ENCODE results near the gene ROR2. TPM values are rescaled to one million over a fixed set of nuclear protein-coding genes. Genes with fewer than 3 reads are reported as not detected.

Gene ROR2
- total and polyA plus RNA-seq, 4 donors, result 1.6 to 5.8 TPM; not detected in 2

DNA sequence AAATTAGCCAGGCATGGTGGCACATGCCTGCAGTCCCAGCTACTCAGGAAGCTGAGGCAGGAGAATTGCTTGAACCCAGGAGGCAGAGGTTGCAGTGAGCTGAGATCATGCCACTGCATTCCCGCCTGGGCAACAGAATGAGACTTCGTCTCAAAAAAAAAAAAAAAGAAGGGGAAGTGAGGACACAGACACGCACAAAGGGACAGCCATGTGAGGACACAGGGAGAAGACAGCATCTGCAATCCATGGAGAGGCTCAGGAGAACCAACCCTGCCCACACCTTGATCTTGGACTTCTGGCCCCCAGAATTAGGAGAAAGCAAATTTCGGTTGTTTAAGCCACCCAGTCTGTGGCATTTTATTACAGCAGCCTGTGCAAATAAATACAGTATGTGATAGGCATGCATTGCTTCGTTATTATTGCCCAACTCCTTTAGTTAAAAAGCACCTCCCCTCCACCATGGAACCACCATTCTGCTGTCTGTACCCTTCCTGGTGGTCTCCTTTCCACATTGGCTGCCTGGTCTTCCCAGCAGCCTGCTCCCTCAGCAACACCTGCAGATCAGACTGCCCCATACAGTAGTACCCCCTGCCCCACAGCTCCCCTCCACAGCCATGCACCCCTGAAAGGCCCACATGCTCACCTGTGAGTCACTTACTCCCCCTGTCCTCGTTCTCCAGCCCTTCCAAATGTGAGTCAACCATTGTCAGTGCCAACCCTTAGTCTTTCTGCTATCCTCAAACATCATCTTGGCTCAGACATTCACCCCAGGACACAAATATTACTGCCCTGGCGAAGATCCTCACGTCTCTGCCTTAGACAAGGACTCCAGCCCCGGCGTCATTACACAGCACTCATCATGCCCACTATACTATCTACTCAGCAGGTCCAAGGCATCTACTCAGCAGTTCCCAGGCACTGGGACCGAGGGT, 128.8 kb downstream of the ROR2 start:
- WGBS, 2 donors, result 86 to 91% methylated on average over 11 of the region's 11 CpGs
- Histone ChIP-seq H3K36me3 (ENCODE audit: control insufficient read depth in 1 of 2, insufficient read depth in 2 of 2, low read length in 1 of 2) (no peaks in the 10 kb centered on the region), H3K27ac (ENCODE audit: low read depth in 1 of 2, low read length in 2 of 2) (no peak overlapping the region), H3K9me3 (ENCODE audit: control insufficient read depth, low read length) (peaks cover 3% of the 10 kb centered on the region), H3K4me1 (ENCODE audit: control insufficient read depth in 1 of 2, insufficient read depth in 2 of 2, low read length in 2 of 2) (no peaks in the 10 kb centered on the region), H3K4me3 (ENCODE audit: low read length in 2 of 2) (no peak overlapping the region), H3K27me3 (ENCODE audit: control insufficient read depth in 1 of 2, insufficient read depth in 2 of 2, low read length in 1 of 2) (no peaks in the 10 kb centered on the region)
- ATAC-seq (ENCODE audit: low FRiP score) (no peak), DNase-seq (peak in 1 of 2 donors; percentile 24)
- intact Hi-C loops (cut with DNase I), result no loop called here

DNA sequence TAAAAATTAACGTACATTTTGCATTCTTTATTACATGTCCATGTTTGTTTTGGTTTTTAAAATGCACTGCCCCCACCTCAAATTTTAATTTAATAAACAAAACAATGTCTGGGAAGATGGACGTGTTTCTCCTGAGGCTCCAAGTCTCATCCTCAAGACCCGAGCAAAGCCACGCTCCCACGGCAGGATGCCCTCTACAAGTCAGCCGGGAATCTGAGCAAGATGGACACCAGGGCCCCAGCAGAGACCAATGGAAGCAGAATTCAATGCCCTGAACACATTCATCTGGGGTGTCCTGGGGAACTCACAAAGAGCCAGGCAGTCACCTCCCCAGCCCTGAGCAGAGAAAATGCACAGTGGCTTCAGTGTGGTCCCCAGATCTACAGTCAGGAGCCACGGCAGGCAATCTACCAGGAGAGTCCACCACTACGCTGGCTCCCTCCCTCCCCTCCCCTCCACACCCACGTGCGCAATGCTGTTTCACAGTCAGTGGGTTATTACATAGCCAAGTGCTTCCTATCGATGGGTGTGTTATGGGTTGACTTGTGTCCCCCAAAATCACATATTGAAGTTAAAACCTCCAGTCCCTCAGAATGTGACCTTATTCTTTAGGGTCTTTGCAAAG, 129.8 kb downstream of the ROR2 start:
- H3K27ac ChIP-seq (ENCODE audit: low read depth in 1 of 2, low read length in 2 of 2), result no peak overlapping the region
- no peak overlapping the region for H3K4me3 ChIP-seq (ENCODE audit: low read length in 2 of 2)
- H3K27me3 ChIP-seq (ENCODE audit: control insufficient read depth in 1 of 2, insufficient read depth in 2 of 2, low read length in 1 of 2), result no peaks in the 10 kb centered on the region
- DNase-seq (peak in 1 of 2 donors; percentile 28), ATAC-seq (ENCODE audit: low FRiP score) (no peak)
- no peaks in the 10 kb centered on the region for H3K4me1 ChIP-seq (ENCODE audit: control insufficient read depth in 1 of 2, insufficient read depth in 2 of 2, low read length in 2 of 2)
- H3K9me3 ChIP-seq (ENCODE audit: control insufficient read depth, low read length), result peaks cover 3% of the 10 kb centered on the region
- H3K36me3 ChIP-seq (ENCODE audit: control insufficient read depth in 1 of 2, insufficient read depth in 2 of 2, low read length in 1 of 2), result no peaks in the 10 kb centered on the region
- intact Hi-C loops (cut with DNase I), result no loop called here
- WGBS, 2 donors, result 85 to 87% methylated on average over 11 of the region's 11 CpGs

DNA sequence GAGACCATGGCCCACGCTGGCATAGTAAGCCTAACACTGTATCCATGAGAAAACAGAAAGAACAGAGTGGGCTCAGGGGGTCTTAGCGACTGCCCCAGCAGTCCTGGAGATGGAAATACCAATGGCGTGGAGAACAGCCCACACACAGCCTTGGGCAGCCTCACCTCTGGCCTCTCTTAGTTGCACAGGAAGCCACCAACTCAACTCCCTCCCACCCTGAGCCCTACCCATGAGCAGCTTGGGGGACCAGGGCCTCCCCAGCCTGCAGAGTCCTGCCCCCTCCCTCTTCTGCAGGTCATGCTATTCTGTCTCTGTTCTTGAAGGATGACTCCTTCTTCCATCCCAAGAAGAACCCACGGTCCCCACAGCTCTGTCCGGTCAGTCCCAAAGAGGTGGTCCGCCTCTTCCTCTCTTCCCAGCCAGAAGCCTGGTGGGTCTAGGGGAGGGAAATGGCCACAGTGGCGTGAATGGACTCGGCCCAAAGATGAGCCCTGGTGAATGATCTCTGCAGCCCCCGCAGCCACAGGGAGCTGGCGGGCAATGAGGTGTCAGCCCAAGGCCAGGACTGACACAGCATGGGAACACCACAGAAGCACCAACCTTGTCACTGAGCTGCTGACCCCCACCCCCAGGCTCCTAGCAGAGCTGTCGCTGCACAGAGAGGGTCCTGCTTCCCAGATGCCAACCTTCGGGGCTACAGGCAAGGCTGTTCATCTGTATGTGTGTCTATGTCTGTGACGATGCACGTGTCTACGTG, 131.2 kb downstream of the ROR2 start:
- ATAC-seq (ENCODE audit: low FRiP score) (no peak), DNase-seq (peak in 1 of 2 donors; percentile 38)
- H3K36me3 ChIP-seq (ENCODE audit: control insufficient read depth in 1 of 2, insufficient read depth in 2 of 2, low read length in 1 of 2), result no peaks in the 10 kb centered on the region
- no peak overlapping the region for H3K27ac ChIP-seq (ENCODE audit: low read depth in 1 of 2, low read length in 2 of 2)
- H3K4me1 ChIP-seq (ENCODE audit: control insufficient read depth in 1 of 2, insufficient read depth in 2 of 2, low read length in 2 of 2), result no peaks in the 10 kb centered on the region
- 93 to 95% methylated on average over 15 of the region's 15 CpGs for WGBS, 2 donors
- H3K27me3 ChIP-seq (ENCODE audit: control insufficient read depth in 1 of 2, insufficient read depth in 2 of 2, low read length in 1 of 2), result no peaks in the 10 kb centered on the region
- no peak overlapping the region for H3K4me3 ChIP-seq (ENCODE audit: low read length in 2 of 2)
- H3K9me3 ChIP-seq (ENCODE audit: control insufficient read depth, low read length), result peaks cover 3% of the 10 kb centered on the region
- intact Hi-C loops (cut with DNase I), result no loop called here

DNA sequence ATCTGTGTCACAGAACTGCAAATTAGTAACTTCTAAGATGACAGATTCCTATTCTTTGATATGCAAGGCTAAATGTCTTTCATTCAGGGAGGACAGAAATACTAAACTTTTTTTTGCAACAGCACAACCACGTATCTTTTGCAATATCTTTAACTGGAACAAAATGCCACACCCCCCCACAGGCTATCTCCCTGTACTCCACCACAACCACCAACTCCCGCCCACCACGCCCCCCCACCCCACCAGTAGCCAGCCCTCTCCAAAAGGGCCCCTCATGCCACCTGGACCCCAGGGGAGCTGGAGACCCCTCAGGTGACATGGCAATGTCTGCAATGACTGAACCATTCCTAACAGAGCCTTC, 131.8 kb downstream of the ROR2 start:
- Histone ChIP-seq H3K27me3 (ENCODE audit: control insufficient read depth in 1 of 2, insufficient read depth in 2 of 2, low read length in 1 of 2) (no peaks in the 10 kb centered on the region), H3K36me3 (ENCODE audit: control insufficient read depth in 1 of 2, insufficient read depth in 2 of 2, low read length in 1 of 2) (no peaks in the 10 kb centered on the region), H3K27ac (ENCODE audit: low read depth in 1 of 2, low read length in 2 of 2) (no peak overlapping the region), H3K4me1 (ENCODE audit: control insufficient read depth in 1 of 2, insufficient read depth in 2 of 2, low read length in 2 of 2) (no peaks in the 10 kb centered on the region), H3K9me3 (ENCODE audit: control insufficient read depth, low read length) (peaks cover 3% of the 10 kb centered on the region), H3K4me3 (ENCODE audit: low read length in 2 of 2) (no peak overlapping the region)
- DNase-seq (no peak), ATAC-seq (ENCODE audit: low FRiP score) (no peak)
- 44 to 49% methylated on average over 3 of the region's 3 CpGs for WGBS, 2 donors
- intact Hi-C loops (cut with DNase I), result no loop called here

DNA sequence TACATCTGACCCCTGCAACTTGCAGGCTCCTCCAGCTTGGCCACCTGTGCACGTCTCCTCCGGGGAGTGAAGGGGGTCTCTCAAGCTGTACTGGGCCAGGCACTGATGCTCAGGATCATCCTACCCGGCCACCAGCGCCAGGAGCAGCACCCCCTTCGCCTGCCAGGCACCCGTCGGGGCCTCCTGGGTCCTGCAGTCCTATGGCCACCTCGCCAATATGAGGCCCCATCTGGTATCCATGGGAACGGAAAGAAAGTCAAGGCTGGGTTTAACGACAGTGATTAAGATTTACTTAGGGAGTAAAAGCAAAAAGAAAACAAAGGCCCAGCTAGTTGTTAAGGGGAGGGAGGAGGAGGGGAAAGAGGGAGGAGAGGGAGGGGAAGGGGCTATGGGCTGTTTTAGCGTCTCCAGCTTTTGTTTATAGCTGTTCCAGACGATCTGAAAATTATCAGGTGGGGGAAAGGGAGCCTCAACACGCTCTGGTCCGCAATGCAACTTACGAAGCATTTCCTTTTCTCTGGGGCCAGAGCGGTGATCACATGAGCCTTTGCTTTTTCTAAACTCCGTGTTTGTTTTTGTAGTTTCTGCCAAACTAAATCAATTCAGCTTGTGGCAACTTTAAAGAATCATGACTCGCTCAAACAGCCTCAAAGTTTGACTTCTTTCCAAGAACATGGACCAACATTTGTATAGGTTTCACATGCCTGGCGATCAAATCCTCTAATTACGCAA, 132.4 kb downstream of the ROR2 start:
- H3K27ac ChIP-seq (ENCODE audit: low read depth in 1 of 2, low read length in 2 of 2), result no peak overlapping the region
- DNase-seq (peak in 1 of 2 donors; percentile 48), ATAC-seq (ENCODE audit: low FRiP score) (peak; percentile 14)
- H3K4me1 ChIP-seq (ENCODE audit: control insufficient read depth in 1 of 2, insufficient read depth in 2 of 2, low read length in 2 of 2), result no peaks in the 10 kb centered on the region
- 10 to 12% methylated on average over 20 of the region's 20 CpGs for WGBS, 2 donors
- H3K27me3 ChIP-seq (ENCODE audit: control insufficient read depth in 1 of 2, insufficient read depth in 2 of 2, low read length in 1 of 2), result no peaks in the 10 kb centered on the region
- intact Hi-C loops (cut with DNase I), result no loop called here
- H3K36me3 ChIP-seq (ENCODE audit: control insufficient read depth in 1 of 2, insufficient read depth in 2 of 2, low read length in 1 of 2), result no peaks in the 10 kb centered on the region
- H3K9me3 ChIP-seq (ENCODE audit: control insufficient read depth, low read length), result peaks cover 3% of the 10 kb centered on the region
- H3K4me3 ChIP-seq (ENCODE audit: low read length in 2 of 2), result no peak overlapping the region

DNA sequence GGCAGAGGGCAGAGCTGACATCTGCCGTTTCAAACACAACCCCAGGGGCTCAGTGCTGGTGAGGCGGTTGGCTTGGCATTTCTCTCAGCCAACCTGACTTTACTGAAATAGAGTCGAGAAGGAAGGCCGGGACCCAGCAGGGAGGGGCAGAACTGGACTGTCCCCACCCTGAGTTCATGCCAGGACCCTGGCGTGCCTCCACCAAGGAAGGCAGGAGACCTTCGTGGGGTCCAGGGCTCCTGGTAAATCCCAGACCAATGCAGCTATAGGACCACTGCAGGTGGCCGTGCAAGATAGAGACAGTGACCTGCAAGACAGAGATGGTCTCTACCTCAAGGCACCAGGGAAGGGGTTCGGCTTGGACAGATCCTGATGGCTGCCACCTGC, 132.9 kb downstream of the ROR2 start:
- no peaks in the 10 kb centered on the region for H3K27me3 ChIP-seq (ENCODE audit: control insufficient read depth in 1 of 2, insufficient read depth in 2 of 2, low read length in 1 of 2)
- WGBS, 2 donors, result 63% methylated on average over 8 of the region's 8 CpGs
- H3K4me1 ChIP-seq (ENCODE audit: control insufficient read depth in 1 of 2, insufficient read depth in 2 of 2, low read length in 2 of 2), result no peaks in the 10 kb centered on the region
- intact Hi-C loops (cut with DNase I), result no loop called here
- DNase-seq, result peak in 1 of 2 donors; percentile 53
- H3K36me3 ChIP-seq (ENCODE audit: control insufficient read depth in 1 of 2, insufficient read depth in 2 of 2, low read length in 1 of 2), result no peaks in the 10 kb centered on the region
- no peak overlapping the region for H3K4me3 ChIP-seq (ENCODE audit: low read length in 2 of 2)
- no peak for ATAC-seq (ENCODE audit: low FRiP score)
- no peak overlapping the region for H3K27ac ChIP-seq (ENCODE audit: low read depth in 1 of 2, low read length in 2 of 2)
- H3K9me3 ChIP-seq (ENCODE audit: control insufficient read depth, low read length), result peaks cover under 1% of the 10 kb centered on the region

DNA sequence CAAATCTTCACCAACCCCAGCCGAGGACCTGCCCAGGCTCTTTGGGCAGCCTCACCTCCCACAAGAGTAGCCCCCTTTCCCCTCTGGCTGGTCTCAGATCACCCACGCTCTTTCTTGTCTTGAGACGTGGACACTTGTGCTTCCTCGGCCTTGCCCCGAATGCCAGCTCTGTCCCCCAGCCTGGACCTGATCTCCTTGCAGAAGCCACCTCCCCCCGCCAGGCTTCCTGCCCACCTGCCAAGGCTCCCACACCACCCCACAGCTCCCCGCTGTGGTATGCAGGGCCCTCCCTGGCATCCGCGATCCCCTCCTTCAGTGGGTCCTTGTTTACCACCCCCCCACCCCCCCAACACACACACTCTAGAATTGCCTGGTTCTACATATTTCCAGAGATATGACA, 133.7 kb downstream of the ROR2 start:
- H3K36me3 ChIP-seq (ENCODE audit: control insufficient read depth in 1 of 2, insufficient read depth in 2 of 2, low read length in 1 of 2), result no peaks in the 10 kb centered on the region
- ATAC-seq (ENCODE audit: low FRiP score), result no peak
- WGBS, 2 donors, result 97 to 99% methylated on average over 9 of the region's 9 CpGs
- no peaks in the 10 kb centered on the region for H3K27me3 ChIP-seq (ENCODE audit: control insufficient read depth in 1 of 2, insufficient read depth in 2 of 2, low read length in 1 of 2)
- no peaks in the 10 kb centered on the region for H3K4me1 ChIP-seq (ENCODE audit: control insufficient read depth in 1 of 2, insufficient read depth in 2 of 2, low read length in 2 of 2)
- peak in 1 of 2 donors; percentile 62 for DNase-seq
- no peak overlapping the region for H3K27ac ChIP-seq (ENCODE audit: low read depth in 1 of 2, low read length in 2 of 2)
- no peaks in the 10 kb centered on the region for H3K9me3 ChIP-seq (ENCODE audit: control insufficient read depth, low read length)
- H3K4me3 ChIP-seq (ENCODE audit: low read length in 2 of 2), result no peak overlapping the region
- intact Hi-C loops (cut with DNase I), result no loop called here

DNA sequence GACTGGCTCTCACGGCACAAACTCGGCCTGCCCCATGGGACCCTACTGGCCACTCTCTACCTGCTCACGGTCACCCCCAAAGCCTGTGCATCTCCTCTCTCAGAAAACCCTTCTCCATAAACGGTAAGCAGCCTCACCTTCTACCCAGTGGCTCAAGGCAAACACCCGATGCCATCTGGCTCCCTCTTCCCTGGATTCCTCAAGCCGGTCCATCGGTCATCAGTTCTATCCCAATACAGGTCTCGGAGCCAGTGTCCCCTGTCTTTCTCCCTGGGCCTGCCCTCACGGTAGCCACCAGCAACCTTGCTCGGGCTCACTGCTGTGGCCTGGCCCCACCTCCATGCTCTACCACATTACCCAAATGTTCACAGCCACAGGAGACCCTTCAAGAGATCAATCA, 134.1 kb downstream of the ROR2 start:
- H3K27me3 ChIP-seq (ENCODE audit: control insufficient read depth in 1 of 2, insufficient read depth in 2 of 2, low read length in 1 of 2), result no peaks in the 10 kb centered on the region
- intact Hi-C loops (cut with DNase I), result no loop called here

More for the DNA sequence above, 134.1 kb downstream of the ROR2 start:
- H3K9me3 ChIP-seq (ENCODE audit: control insufficient read depth, low read length), result no peaks in the 10 kb centered on the region
- WGBS, 2 donors, result 97 to 100% methylated on average over 10 of the region's 10 CpGs
- H3K4me3 ChIP-seq (ENCODE audit: low read length in 2 of 2), result no peak overlapping the region
- H3K27ac ChIP-seq (ENCODE audit: low read depth in 1 of 2, low read length in 2 of 2), result no peak overlapping the region
- H3K36me3 ChIP-seq (ENCODE audit: control insufficient read depth in 1 of 2, insufficient read depth in 2 of 2, low read length in 1 of 2), result no peaks in the 10 kb centered on the region
- H3K4me1 ChIP-seq (ENCODE audit: control insufficient read depth in 1 of 2, insufficient read depth in 2 of 2, low read length in 2 of 2), result no peaks in the 10 kb centered on the region
- DNase-seq, result peak in 1 of 2 donors; percentile 40
- ATAC-seq (ENCODE audit: low FRiP score), result no peak

Data from aorta (tissue), 5 donors.